ENCODE measurements around the gene ATF1. TPM values are rescaled to one million over a fixed set of nuclear protein-coding genes. Genes with fewer than 3 reads are reported as not detected.
A peak's percentile ranks its signal among the peaks of the same experiment; 100 is the strongest.
"Not testable (repeated sequence)": the region's sequence is repeated elsewhere in the genome, so short reads cannot be mapped to it uniquely, and the experiment has no call there.

The ATF1 gene
- total and polyA plus RNA-seq, 4 donors, result 7.7 to 54.1 (median 22.3) TPM

- ATAC-seq (ENCODE audit: insufficient read depth, low FRiP score) (no peak), DNase-seq (no peak)
- no peak for TF ChIP-seq CTCF (IDR thresholded peaks at IDR 0.05; ENCODE audit: control extremely low read depth, extremely low read depth)
- H3K9ac ChIP-seq (ENCODE audit: insufficient read depth in 1 of 2, low read length in 2 of 2), result no peak overlapping the region
- peaks cover 5 to 22% (median 21%) of the 10 kb centered on the region in 4 donors for H3K36me3 ChIP-seq (ENCODE audit: control insufficient read depth in 4 of 4, insufficient read depth in 4 of 4, low read length in 4 of 4)
- no peak overlapping the region for H3K4me3 ChIP-seq
- no peak overlapping the region for H3K27ac ChIP-seq (ENCODE audit: low read depth in 1 of 2, low read length in 1 of 2)
- H3K27me3 ChIP-seq (ENCODE audit: control insufficient read depth in 3 of 3, insufficient read depth in 3 of 3, low read length in 2 of 3), result no peaks in the 10 kb centered on the region
- no peaks in the 10 kb centered on the region for H3K9me3 ChIP-seq (ENCODE audit: control insufficient read depth in 4 of 4, insufficient read depth in 3 of 4, low read length in 3 of 4)
- H3K4me1 ChIP-seq (ENCODE audit: control insufficient read depth in 5 of 5, insufficient read depth in 5 of 5, low read length in 5 of 5), result peaks cover 0 to 3% (median 0%) of the 10 kb centered on the region in 5 donors
Measured at GRCh38 chr12:50820177-50820576, 56.3 kb downstream of the ATF1 start.

GRCh38 chr12:50822082-50822481 lies 58.2 kb downstream of the ATF1 start:
- H3K9ac ChIP-seq (ENCODE audit: insufficient read depth in 1 of 2, low read length in 2 of 2), result no peak overlapping the region
- H3K27ac ChIP-seq (ENCODE audit: low read depth in 1 of 2, low read length in 1 of 2), result no peak overlapping the region
- DNase-seq, result no peak
- H3K27me3 ChIP-seq (ENCODE audit: control insufficient read depth in 3 of 3, insufficient read depth in 3 of 3, low read length in 2 of 3), result no peaks in the 10 kb centered on the region
- H3K9me3 ChIP-seq (ENCODE audit: control insufficient read depth in 4 of 4, insufficient read depth in 3 of 4, low read length in 3 of 4), result no peaks in the 10 kb centered on the region
- TF ChIP-seq CTCF (IDR thresholded peaks at IDR 0.05; ENCODE audit: control extremely low read depth, extremely low read depth), result no peak
- no peak for ATAC-seq (ENCODE audit: insufficient read depth, low FRiP score)
- H3K36me3 ChIP-seq (ENCODE audit: control insufficient read depth in 4 of 4, insufficient read depth in 4 of 4, low read length in 4 of 4), result peaks cover 0 to 13% (median 10%) of the 10 kb centered on the region in 4 donors
- peaks cover 0 to 8% (median 2%) of the 10 kb centered on the region in 5 donors for H3K4me1 ChIP-seq (ENCODE audit: control insufficient read depth in 5 of 5, insufficient read depth in 5 of 5, low read length in 5 of 5)
- 95 to 100% methylated on average over 1 of the region's 1 CpG for WGBS, 2 donors
- no peak overlapping the region for H3K4me3 ChIP-seq

- not testable (repeated sequence) for H3K4me3 ChIP-seq; H3K36me3 ChIP-seq (ENCODE audit: control insufficient read depth in 4 of 4, insufficient read depth in 4 of 4, low read length in 4 of 4); H3K9ac ChIP-seq (ENCODE audit: insufficient read depth in 1 of 2, low read length in 2 of 2); H3K9me3 ChIP-seq (ENCODE audit: control insufficient read depth in 4 of 4, insufficient read depth in 3 of 4, low read length in 3 of 4); DNase-seq; H3K27ac ChIP-seq (ENCODE audit: low read depth in 1 of 2, low read length in 1 of 2); H3K27me3 ChIP-seq (ENCODE audit: control insufficient read depth in 3 of 3, insufficient read depth in 3 of 3, low read length in 2 of 3); ATAC-seq (ENCODE audit: insufficient read depth, low FRiP score); H3K4me1 ChIP-seq (ENCODE audit: control insufficient read depth in 5 of 5, insufficient read depth in 5 of 5, low read length in 5 of 5)
- 90 to 95% methylated on average over 11 of the region's 11 CpGs for WGBS, 2 donors
Measured at GRCh38 chr12:50823724-50824123, 59.8 kb downstream of the ATF1 start.

GRCh38 chr12:50824914-50825313 lies 61.0 kb downstream of the ATF1 start:
- no peaks in the 10 kb centered on the region for H3K27me3 ChIP-seq (ENCODE audit: control insufficient read depth in 3 of 3, insufficient read depth in 3 of 3, low read length in 2 of 3)
- WGBS, 2 donors, result 45 to 57% methylated on average over 4 of the region's 4 CpGs
- no peak overlapping the region for H3K4me3 ChIP-seq
- H3K4me1 ChIP-seq (ENCODE audit: control insufficient read depth in 5 of 5, insufficient read depth in 5 of 5, low read length in 5 of 5), result peaks cover 0 to 8% (median 2%) of the 10 kb centered on the region in 5 donors
- DNase-seq, result no peak
- H3K9ac ChIP-seq (ENCODE audit: insufficient read depth in 1 of 2, low read length in 2 of 2), result peak overlapping the region in 1 of 2 donors; percentile 51
- peaks cover 0 to 2% (median 0%) of the 10 kb centered on the region in 4 donors for H3K36me3 ChIP-seq (ENCODE audit: control insufficient read depth in 4 of 4, insufficient read depth in 4 of 4, low read length in 4 of 4)
- no peak for ATAC-seq (ENCODE audit: insufficient read depth, low FRiP score)
- TF ChIP-seq CTCF (IDR thresholded peaks at IDR 0.05; ENCODE audit: control extremely low read depth, extremely low read depth), result no peak
- no peak overlapping the region for H3K27ac ChIP-seq (ENCODE audit: low read depth in 1 of 2, low read length in 1 of 2)
- H3K9me3 ChIP-seq (ENCODE audit: control insufficient read depth in 4 of 4, insufficient read depth in 3 of 4, low read length in 3 of 4), result no peaks in the 10 kb centered on the region
